Measurements from ENCODE around the gene MAP3K6.

The MAP3K6 gene

DNA sequence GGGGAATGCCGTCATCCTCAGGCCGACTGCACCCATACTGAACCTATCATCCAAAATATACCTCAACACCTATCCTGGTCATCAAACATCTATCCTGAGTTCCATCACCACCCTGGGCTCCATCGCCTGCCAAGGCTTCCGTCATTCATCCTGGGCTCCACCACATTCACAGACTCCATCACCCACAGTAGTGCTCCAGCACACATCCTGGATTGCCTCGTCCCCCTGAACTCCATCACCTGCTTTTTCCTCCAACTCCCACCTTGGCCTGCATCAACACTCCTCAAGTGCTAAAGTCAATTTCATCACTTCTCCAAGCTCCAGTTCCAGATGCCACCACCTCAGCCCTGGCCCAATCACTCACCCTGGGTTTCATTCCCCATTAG, 7.8 kb downstream of the MAP3K6 start:
- Histone ChIP-seq H3K9me3 (no peaks in the 10 kb centered on the region), H3K4me1 (peaks cover 0 to 13% (median 7%) of the 10 kb centered on the region in 4 donors), H3K4me3 (no peak overlapping the region), H3K27ac (no peak overlapping the region), H3K36me3 (peaks cover 76 to 100% (median 89%) of the 10 kb centered on the region in 3 donors), H3K27me3 (no peaks in the 10 kb centered on the region)
- no peak for DNase-seq
- TF ChIP-seq, protein P1, sequence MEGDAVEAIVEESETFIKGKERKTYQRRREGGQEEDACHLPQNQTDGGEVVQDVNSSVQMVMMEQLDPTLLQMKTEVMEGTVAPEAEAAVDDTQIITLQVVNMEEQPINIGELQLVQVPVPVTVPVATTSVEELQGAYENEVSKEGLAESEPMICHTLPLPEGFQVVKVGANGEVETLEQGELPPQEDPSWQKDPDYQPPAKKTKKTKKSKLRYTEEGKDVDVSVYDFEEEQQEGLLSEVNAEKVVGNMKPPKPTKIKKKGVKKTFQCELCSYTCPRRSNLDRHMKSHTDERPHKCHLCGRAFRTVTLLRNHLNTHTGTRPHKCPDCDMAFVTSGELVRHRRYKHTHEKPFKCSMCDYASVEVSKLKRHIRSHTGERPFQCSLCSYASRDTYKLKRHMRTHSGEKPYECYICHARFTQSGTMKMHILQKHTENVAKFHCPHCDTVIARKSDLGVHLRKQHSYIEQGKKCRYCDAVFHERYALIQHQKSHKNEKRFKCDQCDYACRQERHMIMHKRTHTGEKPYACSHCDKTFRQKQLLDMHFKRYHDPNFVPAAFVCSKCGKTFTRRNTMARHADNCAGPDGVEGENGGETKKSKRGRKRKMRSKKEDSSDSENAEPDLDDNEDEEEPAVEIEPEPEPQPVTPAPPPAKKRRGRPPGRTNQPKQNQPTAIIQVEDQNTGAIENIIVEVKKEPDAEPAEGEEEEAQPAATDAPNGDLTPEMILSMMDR (IDR thresholded peaks at IDR 0.05): no peak
- intact Hi-C loops (cut with DNase I; ENCODE audit: low total_unique reads): loop anchor here (5.0 to 10.0 kb wide), 2 partner anchors 33 to 54 kb away; partner anchors contain the start of gene GPR3

DNA sequence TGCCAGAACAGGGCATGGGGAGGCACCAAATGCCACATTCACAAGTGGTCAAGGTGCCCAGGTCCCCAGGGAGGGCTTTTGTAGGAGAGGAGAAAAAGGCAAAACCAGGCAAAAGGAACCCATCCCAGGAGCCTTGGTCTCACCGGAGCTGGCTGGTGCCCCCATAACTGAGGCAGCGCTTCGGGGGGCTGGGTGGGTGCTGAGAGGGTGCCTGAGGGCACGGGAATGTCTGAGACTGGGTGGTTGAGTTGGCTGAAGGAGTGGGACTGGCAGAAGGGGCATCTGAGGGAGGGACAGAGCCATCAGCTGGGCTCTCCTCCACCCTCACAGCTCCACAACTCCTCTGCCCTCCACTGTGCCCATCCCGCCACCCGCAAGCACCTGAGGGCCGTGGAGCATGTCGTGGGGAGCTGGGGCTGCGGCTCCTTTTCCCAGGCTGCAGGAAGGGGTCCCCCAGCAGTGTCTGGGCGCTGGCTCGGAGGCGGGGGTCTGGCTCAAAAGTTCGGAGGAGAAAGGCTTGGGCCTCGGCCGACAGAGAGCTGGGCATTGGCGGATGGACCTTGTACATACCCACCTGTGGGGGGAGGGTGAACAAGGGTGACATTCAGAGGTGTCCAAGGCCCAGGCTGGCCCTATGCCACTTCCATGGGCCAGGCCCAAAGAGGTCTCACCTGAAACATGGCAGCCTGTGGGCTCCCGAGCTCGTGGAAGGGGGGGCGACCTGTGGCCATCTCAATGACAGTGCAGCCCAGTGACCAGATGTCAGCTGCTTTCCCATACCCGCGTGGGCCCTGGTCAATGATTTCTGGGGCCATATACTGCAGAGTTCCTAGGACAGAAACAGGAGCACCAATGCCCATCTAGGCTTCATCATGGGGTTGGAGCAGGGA, 8.5 kb downstream of the MAP3K6 start:
- Histone ChIP-seq H3K27me3 (no peaks in the 10 kb centered on the region), H3K27ac (no peak overlapping the region), H3K36me3 (peaks cover 70 to 100% (median 87%) of the 10 kb centered on the region in 3 donors), H3K4me3 (no peak overlapping the region), H3K9me3 (no peaks in the 10 kb centered on the region), H3K4me1 (peaks cover 0 to 7% (median 3%) of the 10 kb centered on the region in 4 donors)
- TF ChIP-seq, protein P1 (IDR thresholded peaks at IDR 0.05): no peak
- DNase-seq: no peak
- intact Hi-C loops (cut with DNase I; ENCODE audit: low total_unique reads): loop anchor here (5.0 to 10.0 kb wide), 2 partner anchors 34 to 53 kb away; partner anchors contain the start of gene GPR3

DNA sequence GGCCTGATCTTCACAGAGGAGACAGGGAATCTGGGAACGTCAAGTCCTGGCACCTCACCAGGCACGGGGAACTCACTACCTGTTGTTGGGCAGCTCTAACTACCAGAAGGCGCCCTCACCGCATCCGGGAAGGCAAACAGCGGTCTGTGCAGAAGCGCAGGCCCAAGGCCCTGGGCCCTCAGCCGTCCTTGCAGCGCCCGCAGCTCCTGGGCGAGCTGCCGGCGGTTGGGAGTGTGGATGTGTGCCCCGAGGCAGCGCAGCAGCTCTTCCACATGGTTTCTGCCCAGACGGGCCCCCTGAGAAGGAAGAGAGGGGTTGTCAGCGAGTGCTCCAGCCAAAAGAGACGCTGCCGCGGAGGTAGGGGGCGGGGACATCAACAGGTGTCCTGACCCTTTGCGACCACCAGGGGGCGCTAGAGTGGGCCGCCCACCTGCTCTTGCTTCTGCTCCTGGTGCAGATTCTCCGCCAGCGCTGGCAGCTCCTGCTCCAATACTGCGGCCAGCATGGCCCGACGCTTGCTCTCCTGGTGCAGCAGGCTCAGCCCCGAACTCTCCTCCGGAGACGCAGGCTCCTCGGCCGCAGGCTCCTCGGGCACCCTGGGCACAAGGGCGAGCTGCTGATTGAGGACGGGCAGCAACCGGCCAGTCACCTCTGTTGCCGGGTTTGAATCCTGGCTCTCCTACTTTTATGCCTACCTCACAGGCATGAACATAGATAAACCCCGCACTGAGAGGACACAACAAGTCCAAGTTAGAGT, 9.3 kb downstream of the MAP3K6 start:
- Histone ChIP-seq H3K36me3 (peaks cover 61 to 98% (median 82%) of the 10 kb centered on the region in 3 donors), H3K4me1 (peaks cover 0 to 6% (median 3%) of the 10 kb centered on the region in 4 donors), H3K27ac (no peak overlapping the region), H3K4me3 (no peak overlapping the region), H3K9me3 (no peaks in the 10 kb centered on the region), H3K27me3 (no peaks in the 10 kb centered on the region)
- intact Hi-C loops (cut with DNase I; ENCODE audit: low total_unique reads): loop anchor here (5.0 to 10.0 kb wide), 2 partner anchors 35 to 53 kb away; partner anchors contain the start of gene GPR3
- TF ChIP-seq, protein P1 (IDR thresholded peaks at IDR 0.05): peak; percentile 96 to 97
- DNase-seq: peak; percentile 53 to 81

DNA sequence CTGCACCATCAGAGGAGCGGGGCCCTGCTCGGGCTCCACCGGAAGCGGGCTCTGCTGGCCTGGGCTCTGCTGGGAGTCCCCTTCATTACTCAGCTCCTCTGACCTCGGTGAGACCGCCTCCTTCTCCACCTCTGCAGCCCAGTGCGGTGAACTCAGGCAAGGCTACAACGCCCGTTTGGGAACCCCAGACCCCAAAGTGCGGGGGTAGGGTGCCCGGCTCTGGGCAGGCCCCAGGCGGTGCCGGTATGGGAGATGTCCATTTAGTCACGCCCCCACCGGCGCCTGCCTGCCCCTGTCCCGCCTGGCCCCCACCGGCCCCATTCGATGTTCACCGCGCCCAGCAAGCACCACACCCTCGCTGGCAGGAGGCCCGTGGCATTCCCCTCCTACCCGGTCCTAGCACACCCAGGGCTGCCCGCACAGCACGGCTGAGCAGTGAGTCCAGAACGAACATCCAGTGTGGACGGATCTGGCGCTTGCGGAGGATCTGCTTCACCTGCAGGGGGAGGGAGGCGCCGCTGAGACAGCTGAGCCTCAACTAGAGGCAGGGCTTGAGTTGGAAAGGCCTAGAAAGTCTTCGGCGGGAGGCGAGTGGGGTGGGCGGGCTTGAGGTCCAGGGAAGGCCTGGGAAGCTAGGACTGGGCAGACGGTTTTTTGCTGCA, 10.0 kb downstream of the MAP3K6 start:
- intact Hi-C loops (cut with DNase I; ENCODE audit: low total_unique reads): loop anchor here (5.0 to 10.0 kb wide), 2 partner anchors 36 to 52 kb away; partner anchors contain the start of gene GPR3
- Histone ChIP-seq H3K27me3 (no peaks in the 10 kb centered on the region), H3K4me3 (no peak overlapping the region), H3K9me3 (no peaks in the 10 kb centered on the region), H3K27ac (no peak overlapping the region), H3K36me3 (peaks cover 54 to 91% (median 75%) of the 10 kb centered on the region in 3 donors), H3K4me1 (peaks cover 0 to 6% (median 3%) of the 10 kb centered on the region in 4 donors)
- DNase-seq: no peak
- TF ChIP-seq, protein P1 (IDR thresholded peaks at IDR 0.05): no peak

DNA sequence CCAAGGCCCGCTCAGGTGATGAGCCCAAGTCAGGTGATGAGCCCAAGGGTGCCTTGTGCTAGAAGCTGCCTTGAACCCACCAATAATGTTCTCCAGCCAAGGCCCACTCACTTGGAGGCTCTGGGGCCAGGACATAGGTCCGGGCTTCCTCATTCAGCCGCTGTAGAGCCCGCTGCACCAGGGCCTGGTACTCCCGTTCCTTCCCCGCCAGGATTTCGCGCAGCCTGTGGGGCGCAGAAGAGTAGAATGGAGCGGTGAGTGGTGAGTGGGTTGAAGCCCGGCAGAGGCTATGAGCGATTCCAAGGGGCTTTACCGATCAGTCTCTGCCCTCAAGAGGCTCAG, 10.5 kb downstream of the MAP3K6 start:
- Histone ChIP-seq H3K27me3 (no peaks in the 10 kb centered on the region), H3K4me1 (peaks cover 0 to 11% (median 6%) of the 10 kb centered on the region in 4 donors), H3K36me3 (peaks cover 49 to 86% (median 70%) of the 10 kb centered on the region in 3 donors), H3K9me3 (no peaks in the 10 kb centered on the region), H3K27ac (no peak overlapping the region), H3K4me3 (no peak overlapping the region)
- no peak for DNase-seq
- TF ChIP-seq, protein P1 (IDR thresholded peaks at IDR 0.05): no peak
- intact Hi-C loops (cut with DNase I; ENCODE audit: low total_unique reads): loop anchor here (5.0 to 10.0 kb wide), 2 partner anchors 36 to 51 kb away; partner anchors contain the start of gene GPR3
